HepG2 (cell line): Measurements from ENCODE around the gene ALB. TPM values are rescaled to one million over a fixed set of nuclear protein-coding genes. Genes with fewer than 3 reads are reported as not detected.

Experiments
- ATAD3A ChIP-seq: sonication (generic); formaldehyde crosslinking; IDR thresholded peaks from 2 replicates; pipeline ENCODE4 v1.4.0; 2020; ENCODE audit warnings: missing genetic modification reagents
- ESRRA ChIP-seq: sonication (generic); formaldehyde crosslinking; IDR thresholded peaks from 2 replicates; pipeline ENCODE4 v1.5.1; 2020; ENCODE audit warnings: mild to moderate bottlenecking, low read depth, missing genetic modification reagents
- MBD4 ChIP-seq: IDR thresholded peaks from 2 replicates; pipeline ENCODE4 v1.6.1; 2012; ENCODE audit warnings: low read length, inconsistent platforms, borderline replicate concordance
- MBNL3 ChIP-seq: fragments of 250-450 bp; sonication (Bioruptor Pico); conservative IDR thresholded peaks from 2 replicates; pipeline ENCODE4 v1.8.0; 2022; ENCODE audit warnings: mild to moderate bottlenecking, inconsistent platforms
- NONO ChIP-seq, 2 experiments: fragments of 450-650 bp in 1 of 2; sonication (generic) in 1 of 2; formaldehyde crosslinking in 1 of 2; IDR thresholded peaks in 1 of 2; conservative IDR thresholded peaks in 1 of 2; 2 replicates each; pipeline versions ENCODE4 v1.6.1 to v1.8.0; 2017 to 2022; ENCODE audit warnings: mild to moderate bottlenecking in 1 of 2, missing genetic modification reagents in 1 of 2, moderate library complexity in 1 of 2
- PHF5A ChIP-seq: IDR thresholded peaks from one replicate; pipeline ENCODE4 v1.6.1; 2018; ENCODE audit warnings: low read depth, missing genetic modification reagents; ENCODE audit not compliant: unreplicated experiment
- POLR2G ChIP-seq: fragments of 200-400 bp; formaldehyde crosslinking; IDR thresholded peaks from 2 replicates; pipeline ENCODE4 v1.6.1; 2018; ENCODE audit warnings: mild to moderate bottlenecking, low read depth, low read length, moderate library complexity
- RBM22 ChIP-seq: fragments of 200-400 bp; formaldehyde crosslinking; optimal IDR thresholded peaks from 2 replicates; pipeline ENCODE3; 2017; ENCODE audit warnings: mild to moderate bottlenecking, low read length, moderate library complexity
- SMYD3 ChIP-seq: sonication (generic); formaldehyde crosslinking; IDR thresholded peaks from 2 replicates; pipeline ENCODE4 v1.8.1; 2023; ENCODE audit warnings: mild to moderate bottlenecking, missing genetic modification reagents
- SSRP1 ChIP-seq: IDR thresholded peaks from 2 replicates; pipeline ENCODE4 v1.6.1; 2016; ENCODE audit warnings: control low read depth
- TGIF2 ChIP-seq: IDR thresholded peaks from 2 replicates; pipeline ENCODE4 v1.6.1; 2016; ENCODE audit warnings: control low read depth, missing compliant biosample characterization
- ZFP36L1 ChIP-seq: sonication (generic); formaldehyde crosslinking; IDR thresholded peaks from 2 replicates; pipeline ENCODE4 v1.8.0; 2022; ENCODE audit warnings: mild to moderate bottlenecking, missing genetic modification reagents, moderate library complexity
- ZNF256 ChIP-seq: sonication (generic); formaldehyde crosslinking; conservative IDR thresholded peaks from 2 replicates; pipeline ENCODE4 v1.4.0; 2020; ENCODE audit warnings: missing genetic modification reagents
- ZNF282 ChIP-seq: fragments of 450-650 bp; IDR thresholded peaks from 2 replicates; pipeline ENCODE4 v1.6.1; 2018; ENCODE audit not compliant: partially characterized antibody
- ZNF776 ChIP-seq: sonication (generic); formaldehyde crosslinking; IDR thresholded peaks from 2 replicates; pipeline ENCODE4 v1.4.0; 2020; ENCODE audit warnings: mild to moderate bottlenecking, missing genetic modification reagents
- polyA plus RNA-seq, 8 experiments: library from polyadenylated mRNA; depleted of rRNA in 3 of 8; stranded (reverse) in 7 of 8; unstranded in 1 of 8; fragments of >200 nt; fragmentation: Illumina TruSeq in 4 of 8; extraction: Trizol in 4 of 8; gene quantifications; 2 replicates each; pipeline versions ENCODE4 v1.2.1 to v1.2.3, GENCODE V29; 2011 to 2016; ENCODE audit warnings: low read depth in 4 of 8, missing spikeins in 1 of 8, mixed read lengths in 1 of 8; ENCODE audit not compliant: insufficient read depth in 1 of 8
- total RNA-seq, 5 experiments: library from RNA; depleted of rRNA; stranded (reverse); fragments of >200 nt; fragmentation: Illumina TruSeq; extraction: Trizol; gene quantifications; 2 replicates each; pipeline ENCODE4 v1.2.3, GENCODE V29; 2016; ENCODE audit warnings: low read depth in 1 of 5
- TF ChIP-seq, protein P1 (sequence below), 2 experiments: IDR thresholded peaks; 2 replicates each; pipeline ENCODE4 v1.6.1; 2011 to 2012; ENCODE audit warnings: low read length in 2 of 2, borderline replicate concordance in 1 of 2, low read depth in 1 of 2, mild to moderate bottlenecking in 1 of 2, moderate library complexity in 1 of 2
- TF ChIP-seq, protein P2 (sequence below): sonication (generic); formaldehyde crosslinking; IDR thresholded peaks from 2 replicates; pipeline ENCODE4 v1.5.0; 2020; ENCODE audit warnings: missing genetic modification reagents
- TF ChIP-seq, protein P3 (sequence below): IDR thresholded peaks from 2 replicates; pipeline ENCODE4 v1.6.1; 2018; ENCODE audit warnings: missing genetic modification reagents
- TF ChIP-seq, protein P4 (sequence below), 2 experiments: sonication (generic) in 1 of 2; formaldehyde crosslinking in 1 of 2; IDR thresholded peaks; 2 replicates each; pipeline versions ENCODE4 v1.4.0 to v1.6.1; 2016 to 2020; ENCODE audit warnings: borderline replicate concordance in 1 of 2, low read depth in 1 of 2, mild to moderate bottlenecking in 1 of 2, missing genetic modification reagents in 1 of 2

Gene ALB
- total and polyA plus RNA-seq, 2 of the 13 experiments (the other 11 are each of a cell fraction or from before 2014, with no cell fraction given) = 22,259 to 22,625 TPM

DNA sequence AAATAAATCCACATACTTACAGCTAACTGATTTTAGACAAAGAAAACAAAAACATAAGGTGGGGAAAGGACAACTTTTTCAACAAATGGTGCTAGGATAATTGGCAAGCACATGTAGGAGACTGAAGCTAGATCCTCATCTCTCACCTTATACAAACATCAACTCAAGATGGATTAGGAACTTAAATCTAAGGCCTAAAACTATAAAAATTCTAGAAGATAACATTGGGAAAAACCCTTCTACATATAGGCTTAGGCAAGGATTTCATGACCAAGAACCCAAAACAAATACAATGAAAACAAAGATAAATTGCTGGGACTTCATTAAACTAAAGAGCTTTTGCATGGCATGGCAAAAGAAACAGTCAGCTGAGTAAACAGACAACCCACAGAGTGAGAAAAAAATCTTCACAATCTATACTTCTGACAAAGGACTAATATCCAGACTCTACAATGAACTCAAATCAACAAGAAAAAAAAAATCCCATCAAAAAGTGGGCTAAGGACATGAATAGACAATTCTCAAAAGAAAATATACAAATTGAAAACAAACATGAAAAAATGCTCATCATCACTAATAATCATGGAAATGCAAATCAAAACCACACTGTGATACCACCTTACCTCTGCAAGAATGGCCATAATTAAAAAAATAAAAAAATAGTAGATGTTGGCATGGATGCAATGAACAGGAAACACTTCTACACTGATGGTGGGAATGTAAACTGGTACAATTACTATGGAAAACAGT, 17.8 kb downstream of the ALB start (continued):
- TF ChIP-seq, protein P1, sequence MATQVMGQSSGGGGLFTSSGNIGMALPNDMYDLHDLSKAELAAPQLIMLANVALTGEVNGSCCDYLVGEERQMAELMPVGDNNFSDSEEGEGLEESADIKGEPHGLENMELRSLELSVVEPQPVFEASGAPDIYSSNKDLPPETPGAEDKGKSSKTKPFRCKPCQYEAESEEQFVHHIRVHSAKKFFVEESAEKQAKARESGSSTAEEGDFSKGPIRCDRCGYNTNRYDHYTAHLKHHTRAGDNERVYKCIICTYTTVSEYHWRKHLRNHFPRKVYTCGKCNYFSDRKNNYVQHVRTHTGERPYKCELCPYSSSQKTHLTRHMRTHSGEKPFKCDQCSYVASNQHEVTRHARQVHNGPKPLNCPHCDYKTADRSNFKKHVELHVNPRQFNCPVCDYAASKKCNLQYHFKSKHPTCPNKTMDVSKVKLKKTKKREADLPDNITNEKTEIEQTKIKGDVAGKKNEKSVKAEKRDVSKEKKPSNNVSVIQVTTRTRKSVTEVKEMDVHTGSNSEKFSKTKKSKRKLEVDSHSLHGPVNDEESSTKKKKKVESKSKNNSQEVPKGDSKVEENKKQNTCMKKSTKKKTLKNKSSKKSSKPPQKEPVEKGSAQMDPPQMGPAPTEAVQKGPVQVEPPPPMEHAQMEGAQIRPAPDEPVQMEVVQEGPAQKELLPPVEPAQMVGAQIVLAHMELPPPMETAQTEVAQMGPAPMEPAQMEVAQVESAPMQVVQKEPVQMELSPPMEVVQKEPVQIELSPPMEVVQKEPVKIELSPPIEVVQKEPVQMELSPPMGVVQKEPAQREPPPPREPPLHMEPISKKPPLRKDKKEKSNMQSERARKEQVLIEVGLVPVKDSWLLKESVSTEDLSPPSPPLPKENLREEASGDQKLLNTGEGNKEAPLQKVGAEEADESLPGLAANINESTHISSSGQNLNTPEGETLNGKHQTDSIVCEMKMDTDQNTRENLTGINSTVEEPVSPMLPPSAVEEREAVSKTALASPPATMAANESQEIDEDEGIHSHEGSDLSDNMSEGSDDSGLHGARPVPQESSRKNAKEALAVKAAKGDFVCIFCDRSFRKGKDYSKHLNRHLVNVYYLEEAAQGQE (IDR thresholded peaks at IDR 0.05; ENCODE audit: borderline replicate concordance in 1 of 2, low read depth in 1 of 2, low read length in 2 of 2) = 0 out of 4 replicates have a peak, but pooled peaks of 1 of the 2 experiments have one; percentile 6
- TF ChIP-seq, protein P2, sequence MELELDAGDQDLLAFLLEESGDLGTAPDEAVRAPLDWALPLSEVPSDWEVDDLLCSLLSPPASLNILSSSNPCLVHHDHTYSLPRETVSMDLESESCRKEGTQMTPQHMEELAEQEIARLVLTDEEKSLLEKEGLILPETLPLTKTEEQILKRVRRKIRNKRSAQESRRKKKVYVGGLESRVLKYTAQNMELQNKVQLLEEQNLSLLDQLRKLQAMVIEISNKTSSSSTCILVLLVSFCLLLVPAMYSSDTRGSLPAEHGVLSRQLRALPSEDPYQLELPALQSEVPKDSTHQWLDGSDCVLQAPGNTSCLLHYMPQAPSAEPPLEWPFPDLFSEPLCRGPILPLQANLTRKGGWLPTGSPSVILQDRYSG (CRISPR knock-in tag) = no peak
- TF ChIP-seq ATAD3A (CRISPR knock-in tag) (no peak), SSRP1 (CRISPR knock-in tag) (peak; percentile 97), ZFP36L1 (CRISPR knock-in tag) (no peak; the same call in 1 of the 2 replicates), POLR2G (peak; percentile 55), NONO (IDR thresholded peaks at IDR 0.05) (no peak), NONO (CRISPR knock-in tag; conservative IDR thresholded peaks at IDR 0.05) (peak; percentile 32; the same call in 1 of the 2 replicates), ZNF282 (no peak), ZNF256 (CRISPR knock-in tag) (peak; percentile 73; the same call in 1 of the 2 replicates), RBM22 (peak; percentile 97), MBD4 (peak; percentile 97), ESRRA (CRISPR knock-in tag) (no peak), ZNF776 (CRISPR knock-in tag) (no peak), MBNL3 (CRISPR knock-in tag) (no peak), TGIF2 (CRISPR knock-in tag) (no peak), SMYD3 (CRISPR knock-in tag) (peak; percentile 83; the same call in 1 of the 2 replicates), PHF5A (peak; percentile 77)
- TF ChIP-seq, protein P3, sequence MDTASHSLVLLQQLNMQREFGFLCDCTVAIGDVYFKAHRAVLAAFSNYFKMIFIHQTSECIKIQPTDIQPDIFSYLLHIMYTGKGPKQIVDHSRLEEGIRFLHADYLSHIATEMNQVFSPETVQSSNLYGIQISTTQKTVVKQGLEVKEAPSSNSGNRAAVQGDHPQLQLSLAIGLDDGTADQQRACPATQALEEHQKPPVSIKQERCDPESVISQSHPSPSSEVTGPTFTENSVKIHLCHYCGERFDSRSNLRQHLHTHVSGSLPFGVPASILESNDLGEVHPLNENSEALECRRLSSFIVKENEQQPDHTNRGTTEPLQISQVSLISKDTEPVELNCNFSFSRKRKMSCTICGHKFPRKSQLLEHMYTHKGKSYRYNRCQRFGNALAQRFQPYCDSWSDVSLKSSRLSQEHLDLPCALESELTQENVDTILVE (CRISPR knock-in tag) = no peak
- TF ChIP-seq, protein P4, sequence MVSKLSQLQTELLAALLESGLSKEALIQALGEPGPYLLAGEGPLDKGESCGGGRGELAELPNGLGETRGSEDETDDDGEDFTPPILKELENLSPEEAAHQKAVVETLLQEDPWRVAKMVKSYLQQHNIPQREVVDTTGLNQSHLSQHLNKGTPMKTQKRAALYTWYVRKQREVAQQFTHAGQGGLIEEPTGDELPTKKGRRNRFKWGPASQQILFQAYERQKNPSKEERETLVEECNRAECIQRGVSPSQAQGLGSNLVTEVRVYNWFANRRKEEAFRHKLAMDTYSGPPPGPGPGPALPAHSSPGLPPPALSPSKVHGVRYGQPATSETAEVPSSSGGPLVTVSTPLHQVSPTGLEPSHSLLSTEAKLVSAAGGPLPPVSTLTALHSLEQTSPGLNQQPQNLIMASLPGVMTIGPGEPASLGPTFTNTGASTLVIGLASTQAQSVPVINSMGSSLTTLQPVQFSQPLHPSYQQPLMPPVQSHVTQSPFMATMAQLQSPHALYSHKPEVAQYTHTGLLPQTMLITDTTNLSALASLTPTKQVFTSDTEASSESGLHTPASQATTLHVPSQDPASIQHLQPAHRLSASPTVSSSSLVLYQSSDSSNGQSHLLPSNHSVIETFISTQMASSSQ (IDR thresholded peaks at IDR 0.05; ENCODE audit: low read depth) = 0 out of 2 replicates have a peak, but pooled peaks have one; percentile 24
- TF ChIP-seq, protein P4 (CRISPR knock-in tag; IDR thresholded peaks at IDR 0.05; ENCODE audit: borderline replicate concordance) = peak; percentile 17; the same call in 1 of the 2 replicates
